ENCODE data around the gene APOL6.

APOL6 gene

DNA sequence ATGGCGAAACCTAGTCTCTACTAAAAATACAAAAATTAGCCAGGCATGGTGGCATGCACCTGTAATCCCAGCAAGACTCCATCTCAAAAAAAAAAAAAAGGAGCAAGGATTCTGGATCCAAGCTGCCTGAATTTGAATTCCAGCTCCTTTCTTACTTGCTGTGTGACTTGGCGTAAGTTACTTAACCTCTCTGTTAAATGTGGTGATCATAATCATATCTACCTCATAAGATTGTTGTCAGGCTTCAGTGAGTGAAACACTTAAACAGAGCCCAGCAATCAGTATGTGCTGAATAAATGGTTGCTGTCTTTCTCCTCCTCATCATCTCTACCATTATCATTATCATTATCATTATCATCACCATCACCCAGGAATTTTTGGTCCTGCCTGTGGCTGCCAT lies 33.8 kb upstream of the APOL6 start:
- TF ChIP-seq EZH2phosphoT487 (IDR thresholded peaks at IDR 0.05; ENCODE audit: borderline replicate concordance, low read length) = no peak
- TF ChIP-seq, protein P1, sequence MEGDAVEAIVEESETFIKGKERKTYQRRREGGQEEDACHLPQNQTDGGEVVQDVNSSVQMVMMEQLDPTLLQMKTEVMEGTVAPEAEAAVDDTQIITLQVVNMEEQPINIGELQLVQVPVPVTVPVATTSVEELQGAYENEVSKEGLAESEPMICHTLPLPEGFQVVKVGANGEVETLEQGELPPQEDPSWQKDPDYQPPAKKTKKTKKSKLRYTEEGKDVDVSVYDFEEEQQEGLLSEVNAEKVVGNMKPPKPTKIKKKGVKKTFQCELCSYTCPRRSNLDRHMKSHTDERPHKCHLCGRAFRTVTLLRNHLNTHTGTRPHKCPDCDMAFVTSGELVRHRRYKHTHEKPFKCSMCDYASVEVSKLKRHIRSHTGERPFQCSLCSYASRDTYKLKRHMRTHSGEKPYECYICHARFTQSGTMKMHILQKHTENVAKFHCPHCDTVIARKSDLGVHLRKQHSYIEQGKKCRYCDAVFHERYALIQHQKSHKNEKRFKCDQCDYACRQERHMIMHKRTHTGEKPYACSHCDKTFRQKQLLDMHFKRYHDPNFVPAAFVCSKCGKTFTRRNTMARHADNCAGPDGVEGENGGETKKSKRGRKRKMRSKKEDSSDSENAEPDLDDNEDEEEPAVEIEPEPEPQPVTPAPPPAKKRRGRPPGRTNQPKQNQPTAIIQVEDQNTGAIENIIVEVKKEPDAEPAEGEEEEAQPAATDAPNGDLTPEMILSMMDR (IDR thresholded peaks at IDR 0.05; ENCODE audit: low read depth, low read length, poor library complexity, severe bottlenecking) = no peak
- H3K4me1 ChIP-seq (ENCODE audit: control insufficient read depth, low read length) = peaks cover 11% of the 10 kb centered on the region
- H3K4me2 ChIP-seq (ENCODE audit: low read length) = no peak overlapping the region
- no peak overlapping the region for H3K27ac ChIP-seq (ENCODE audit: low read depth, low read length)
- no peaks in the 10 kb centered on the region for H3K9me2 ChIP-seq (replicated peaks; ENCODE audit: control insufficient read depth, low read length)
- no peak overlapping the region for H3K4me3 ChIP-seq (ENCODE audit: low read length)
- H3F3A ChIP-seq (ENCODE audit: control insufficient read depth, insufficient read depth) = no peaks in the 10 kb centered on the region
- H4K20me1 ChIP-seq (ENCODE audit: control insufficient read depth, insufficient read depth, low read depth, low read length) = no peaks in the 10 kb centered on the region
- no peaks in the 10 kb centered on the region for H3K79me2 ChIP-seq (ENCODE audit: control insufficient read depth, low read length)
- no peaks in the 10 kb centered on the region for H3K9me3 ChIP-seq (ENCODE audit: control insufficient read depth, insufficient read depth, low read length)
- peaks cover 2% of the 10 kb centered on the region for H3K27me3 ChIP-seq (ENCODE audit: control insufficient read depth, low read length)
- H3K36me3 ChIP-seq (ENCODE audit: control insufficient read depth, low read length) = no peaks in the 10 kb centered on the region

- Histone ChIP-seq H3K4me1 (ENCODE audit: control insufficient read depth, low read length) (peaks cover 11% of the 10 kb centered on the region), H3K4me2 (ENCODE audit: low read length) (no peak overlapping the region)
These were observed 33.1 kb upstream of the APOL6 start for GRCh38 chr22:35615156-35615555.

DNA sequence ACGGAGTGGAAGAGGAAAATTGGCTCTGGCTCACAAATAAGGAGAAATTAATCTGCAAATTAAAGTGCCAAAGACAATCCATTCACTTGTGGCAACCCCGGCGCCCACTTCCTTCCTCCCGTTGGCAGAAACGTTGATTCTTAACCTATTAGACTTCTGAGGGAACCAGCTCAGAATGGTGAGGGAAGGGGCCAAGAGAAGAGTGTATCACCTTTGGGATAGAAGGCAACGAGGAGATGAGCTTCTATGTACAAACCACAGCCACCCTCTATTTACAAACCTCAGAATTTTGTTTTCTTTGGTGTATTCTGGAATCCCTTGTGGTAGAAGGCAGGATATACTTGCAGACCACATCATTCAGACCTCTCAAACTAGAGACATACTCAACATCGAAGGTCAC lies 32.2 kb upstream of the APOL6 start:
- H3K4me2 ChIP-seq (ENCODE audit: low read length) = no peak overlapping the region
- TF ChIP-seq, protein P1 (IDR thresholded peaks at IDR 0.05; ENCODE audit: low read depth, low read length, poor library complexity, severe bottlenecking) = no peak
- no peak for TF ChIP-seq EZH2phosphoT487 (IDR thresholded peaks at IDR 0.05; ENCODE audit: borderline replicate concordance, low read length)

More at GRCh38 chr22:35615156-35615555, 33.1 kb upstream of the APOL6 start:
- Histone ChIP-seq H3K9me2 (replicated peaks; ENCODE audit: control insufficient read depth, low read length) (no peaks in the 10 kb centered on the region), H3K79me2 (ENCODE audit: control insufficient read depth, low read length) (no peaks in the 10 kb centered on the region), H3K4me3 (ENCODE audit: low read length) (no peak overlapping the region), H4K20me1 (ENCODE audit: control insufficient read depth, insufficient read depth, low read depth, low read length) (no peaks in the 10 kb centered on the region), H3F3A (ENCODE audit: control insufficient read depth, insufficient read depth) (no peaks in the 10 kb centered on the region), H3K36me3 (ENCODE audit: control insufficient read depth, low read length) (no peaks in the 10 kb centered on the region), H3K27ac (ENCODE audit: low read depth, low read length) (no peak overlapping the region), H3K27me3 (ENCODE audit: control insufficient read depth, low read length) (peaks cover 2% of the 10 kb centered on the region; the same call in 1 of the 2 replicates), H3K9me3 (ENCODE audit: control insufficient read depth, insufficient read depth, low read length) (no peaks in the 10 kb centered on the region)
- TF ChIP-seq, protein P1 (IDR thresholded peaks at IDR 0.05; ENCODE audit: low read depth, low read length, poor library complexity, severe bottlenecking) = no peak
- no peak for TF ChIP-seq EZH2phosphoT487 (IDR thresholded peaks at IDR 0.05; ENCODE audit: borderline replicate concordance, low read length)

More for the DNA sequence above, 32.2 kb upstream of the APOL6 start:
- H3K9me2 ChIP-seq (replicated peaks; ENCODE audit: control insufficient read depth, low read length) = no peaks in the 10 kb centered on the region
- peaks cover 11% of the 10 kb centered on the region for H3K4me1 ChIP-seq (ENCODE audit: control insufficient read depth, low read length)
- no peaks in the 10 kb centered on the region for H3F3A ChIP-seq (ENCODE audit: control insufficient read depth, insufficient read depth)
- H3K27ac ChIP-seq (ENCODE audit: low read depth, low read length) = no peak overlapping the region
- H3K4me3 ChIP-seq (ENCODE audit: low read length) = no peak overlapping the region
- no peaks in the 10 kb centered on the region for H3K36me3 ChIP-seq (ENCODE audit: control insufficient read depth, low read length)
- H3K9me3 ChIP-seq (ENCODE audit: control insufficient read depth, insufficient read depth, low read length) = no peaks in the 10 kb centered on the region
- H4K20me1 ChIP-seq (ENCODE audit: control insufficient read depth, insufficient read depth, low read depth, low read length) = no peaks in the 10 kb centered on the region
- no peaks in the 10 kb centered on the region for H3K79me2 ChIP-seq (ENCODE audit: control insufficient read depth, low read length)
- no peaks in the 10 kb centered on the region; the same call in 1 of the 2 replicates for H3K27me3 ChIP-seq (ENCODE audit: control insufficient read depth, low read length)
